Fibroblast of mammary gland (primary cell): ENCODE results near the gene GNAZ.

Experiments used
- DNase-seq: peaks from one replicate; pipeline ENCODE4 v3.0.0-alpha.2; 2010; ENCODE audit warnings: low read depth
- H3K4me3 ChIP-seq: 2 replicates; pipeline ENCODE4 v1.5.1; 2011; ENCODE audit warnings: low read depth, mild to moderate bottlenecking, low read length, moderate library complexity; ENCODE audit not compliant: control insufficient read depth
- CTCF ChIP-seq: conservative IDR thresholded peaks from 2 replicates; pipeline ENCODE4 v1.5.1; 2011; ENCODE audit warnings: low read depth, low read length, inconsistent platforms; ENCODE audit not compliant: control insufficient read depth, insufficient read depth

Gene GNAZ

GRCh38 chr22:23140385-23140784, 70.1 kb downstream of the GNAZ start:
- DNase-seq, result no peak
- TF ChIP-seq CTCF, result no peak
- H3K4me3 ChIP-seq, result no peak overlapping the region

- no peak overlapping the region for H3K4me3 ChIP-seq
- no peak for TF ChIP-seq CTCF
- no peak for DNase-seq
These were observed 72.3 kb downstream of the GNAZ start for GRCh38 chr22:23142546-23143105.

GRCh38 chr22:23143119-23143518, 72.8 kb downstream of the GNAZ start:
- H3K4me3 ChIP-seq, result no peak overlapping the region
- DNase-seq, result no peak
- TF ChIP-seq CTCF, result no peak

GRCh38 chr22:23144432-23144831, 74.1 kb downstream of the GNAZ start:
- H3K4me3 ChIP-seq, result no peak overlapping the region
- DNase-seq, result no peak
- TF ChIP-seq CTCF, result no peak

- H3K4me3 ChIP-seq, result peak within 1 kb of the TSS; percentile 57
- TF ChIP-seq CTCF, result no peak
- peak; percentile 98 for DNase-seq
These were observed 74.9 kb downstream of the GNAZ start, which contains the start of gene RAB36 for GRCh38 chr22:23144932-23145877. TSS of gene RAB36 (plus strand) at chr22:23145477. CDS start at chr22:23146617, 1,140 bp downstream.

- no peak for DNase-seq
- H3K4me3 ChIP-seq, result peak overlapping the region; percentile 57
- TF ChIP-seq CTCF, result no peak
These were observed 75.7 kb downstream of the GNAZ start for GRCh38 chr22:23145878-23146470.
